Pancreas (tissue), 10 donors: ENCODE measurements around the gene GCNA. TPM values are rescaled to one million over a fixed set of nuclear protein-coding genes. Genes with fewer than 3 reads are reported as not detected.

Experiments
- ATAC-seq, 4 donors: fragments of 200-7000 bp; cut with Tn5 transposase; one replicate each; pipeline versions ENCODE4 v1.8.0 to v1.9.1; 2020; ENCODE audit warnings: mild to moderate bottlenecking in 4 of 4, moderate library complexity in 4 of 4
- DNase-seq, 6 donors: peaks; one replicate each; pipeline ENCODE4 v3.0.0-alpha.2; 2020
- FAIRE-seq: peaks from 2 replicates; lab custom pipeline; 2012; peaks lifted over from hg19 to GRCh38; lab: Jason Lieb, UNC
- H3K27ac ChIP-seq, 4 donors: fragments of 200-600 bp; sonication (generic); 1 replicate in 3 of 4; 2 replicates in 1 of 4; pipeline versions ENCODE4 v1.5.0 to v1.8.0; 2020
- H3K27me3 ChIP-seq, 4 donors: fragments of 200-600 bp; one replicate each; pipeline ENCODE4 v1.8.0; 2021
- H3K36me3 ChIP-seq, 3 donors: fragments of 200-600 bp; sonication (generic) in 1 of 3; one replicate each; pipeline versions ENCODE4 v1.5.0 to v1.8.0; 2020 to 2021
- H3K4me1 ChIP-seq, 3 donors: fragments of 200-600 bp; one replicate each; pipeline ENCODE4 v1.8.0; 2021
- H3K4me3 ChIP-seq, 4 donors: fragments of 200-600 bp; sonication (generic) in 2 of 4; one replicate each; pipeline versions ENCODE4 v1.5.0 to v1.8.0; 2020 to 2021
- H3K9me3 ChIP-seq, 4 donors: fragments of 200-600 bp; one replicate each; pipeline ENCODE4 v1.8.0; 2021
- WGBS, 2 donors: extraction: QIAGEN DNeasy Blood & Tissue Kit; methylation state at CpG; one replicate each; pipeline ENCODE4 v1.1.7; 2013; 5-methylcytosine and 5-hydroxymethylcytosine counted together
- intact Hi-C, 3 donors: fragments of 100-400 bp; cut with DNase I; formaldehyde crosslinking; loops; one replicate each; pipeline versions ENCODE4 v1.11.1 to v1.14.2; 2022
- polyA plus RNA-seq, 2 donors: library from polyadenylated mRNA; stranded (reverse); fragments of 200-250 nt; gene quantifications; one replicate each; pipeline ENCODE4 v1.2.3, GENCODE V29; 2013
- total RNA-seq, 6 donors: library from RNA; stranded (reverse); fragmentation: NEBNext Ultra II Directional in 4 of 6; extraction: Animal tissue kit (Norgen Biotek cat#: 25700) in 4 of 6; gene quantifications; one replicate each; pipeline versions ENCODE4 v1.2.1 to v1.2.4, GENCODE V29; 2021 to 2023
- TF ChIP-seq, protein P1 (sequence below), 4 donors: fragments of 200-600 bp; sonication (generic) in 3 of 4; IDR thresholded peaks; one replicate each; pipeline versions ENCODE4 v1.5.0 to v1.8.0; 2021; ENCODE audit warnings: antibody characterized with exemption in 4 of 4
- donor health status: healthy with polysubstance abuse.
- donor health status: DM: no; HTN: no; CAD: no; lungs with moderate emphysema.
- donor health status: DM: no; HTN: no; CAD: no.
- donor health status: control.
- donor health status: control.
- donor health status: Bipolar disorder and iron deficiency.
- donor health status: DM: yes; HTN: yes; CAD: no.
- donor health status: DM: no; HTN: no; CAD: no.
- donor health status: DM: no; HTN: no; CAD: no.
- donor health status: DM: yes; HTN: yes; CAD: no.

Gene GCNA
- total and polyA plus RNA-seq, 8 donors, result 0.63 to 3.1 (median 0.97) TPM

DNA sequence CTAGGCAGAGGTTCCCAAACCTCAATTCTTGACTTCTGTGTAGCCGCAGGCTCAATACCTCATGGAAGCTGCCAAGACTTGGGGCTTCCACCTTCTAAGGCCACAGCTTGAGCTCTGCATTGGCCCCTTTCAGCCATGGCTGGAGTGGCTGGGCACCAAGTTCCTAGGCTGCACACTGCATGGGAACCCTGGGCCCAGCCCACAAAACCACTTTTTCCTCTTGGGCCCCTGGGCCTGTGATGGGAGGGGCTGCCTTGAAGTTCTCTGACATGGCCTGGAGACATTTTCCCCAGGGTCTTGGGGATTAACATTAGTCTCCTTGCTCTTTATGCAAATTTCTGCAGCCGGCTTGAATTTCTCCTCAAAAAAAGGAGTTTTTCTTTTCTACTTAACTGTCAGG, 75.1 kb downstream of the GCNA start:
- WGBS, 2 donors, result 78 to 92% methylated on average over 2 of the region's 2 CpGs
- Histone ChIP-seq H3K4me1 (no peaks in the 10 kb centered on the region), H3K27me3 (peaks cover 0 to 18% (median 0%) of the 10 kb centered on the region in 4 donors), H3K4me3 (no peak overlapping the region), H3K36me3 (no peaks in the 10 kb centered on the region), H3K9me3 (no peaks in the 10 kb centered on the region), H3K27ac (no peak overlapping the region)
- no peak for FAIRE-seq
- no peak for ATAC-seq
- intact Hi-C loops, result no loop called here
- DNase-seq, result no peak
- TF ChIP-seq, protein P1, sequence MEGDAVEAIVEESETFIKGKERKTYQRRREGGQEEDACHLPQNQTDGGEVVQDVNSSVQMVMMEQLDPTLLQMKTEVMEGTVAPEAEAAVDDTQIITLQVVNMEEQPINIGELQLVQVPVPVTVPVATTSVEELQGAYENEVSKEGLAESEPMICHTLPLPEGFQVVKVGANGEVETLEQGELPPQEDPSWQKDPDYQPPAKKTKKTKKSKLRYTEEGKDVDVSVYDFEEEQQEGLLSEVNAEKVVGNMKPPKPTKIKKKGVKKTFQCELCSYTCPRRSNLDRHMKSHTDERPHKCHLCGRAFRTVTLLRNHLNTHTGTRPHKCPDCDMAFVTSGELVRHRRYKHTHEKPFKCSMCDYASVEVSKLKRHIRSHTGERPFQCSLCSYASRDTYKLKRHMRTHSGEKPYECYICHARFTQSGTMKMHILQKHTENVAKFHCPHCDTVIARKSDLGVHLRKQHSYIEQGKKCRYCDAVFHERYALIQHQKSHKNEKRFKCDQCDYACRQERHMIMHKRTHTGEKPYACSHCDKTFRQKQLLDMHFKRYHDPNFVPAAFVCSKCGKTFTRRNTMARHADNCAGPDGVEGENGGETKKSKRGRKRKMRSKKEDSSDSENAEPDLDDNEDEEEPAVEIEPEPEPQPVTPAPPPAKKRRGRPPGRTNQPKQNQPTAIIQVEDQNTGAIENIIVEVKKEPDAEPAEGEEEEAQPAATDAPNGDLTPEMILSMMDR (IDR thresholded peaks at IDR 0.05), result no peak

DNA sequence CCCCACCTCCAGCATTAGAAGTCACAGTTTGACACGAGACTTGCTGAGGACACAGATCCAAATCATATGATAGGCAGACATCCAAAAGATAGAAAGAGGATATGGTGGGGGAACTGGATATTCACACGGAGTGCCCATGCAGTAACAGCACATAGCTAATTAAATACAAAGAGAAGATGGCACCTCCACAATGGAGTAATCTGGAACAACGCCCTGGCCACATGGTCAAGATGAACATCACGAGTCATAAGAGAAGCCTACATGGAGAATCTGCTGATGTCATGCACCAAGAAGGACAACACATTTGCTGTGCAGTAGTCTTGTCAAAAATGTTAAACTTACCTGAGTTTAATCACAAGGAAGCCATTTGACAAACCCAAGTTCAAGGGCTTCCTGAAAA, 79.0 kb downstream of the GCNA start:
- TF ChIP-seq, protein P1 (IDR thresholded peaks at IDR 0.05), result no peak
- H3K9me3 ChIP-seq, result no peaks in the 10 kb centered on the region
- H3K27me3 ChIP-seq, result peaks cover 0 to 14% (median 0%) of the 10 kb centered on the region in 4 donors
- FAIRE-seq (no peak), ATAC-seq (no peak), DNase-seq (no peak)
- H3K4me3 ChIP-seq, result no peak overlapping the region
- no peaks in the 10 kb centered on the region for H3K4me1 ChIP-seq
- no peaks in the 10 kb centered on the region for H3K36me3 ChIP-seq
- intact Hi-C loops, result no loop called here
- WGBS, 2 donors, result 69 to 84% methylated on average over 4 of the region's 4 CpGs
- H3K27ac ChIP-seq, result no peak overlapping the region

DNA sequence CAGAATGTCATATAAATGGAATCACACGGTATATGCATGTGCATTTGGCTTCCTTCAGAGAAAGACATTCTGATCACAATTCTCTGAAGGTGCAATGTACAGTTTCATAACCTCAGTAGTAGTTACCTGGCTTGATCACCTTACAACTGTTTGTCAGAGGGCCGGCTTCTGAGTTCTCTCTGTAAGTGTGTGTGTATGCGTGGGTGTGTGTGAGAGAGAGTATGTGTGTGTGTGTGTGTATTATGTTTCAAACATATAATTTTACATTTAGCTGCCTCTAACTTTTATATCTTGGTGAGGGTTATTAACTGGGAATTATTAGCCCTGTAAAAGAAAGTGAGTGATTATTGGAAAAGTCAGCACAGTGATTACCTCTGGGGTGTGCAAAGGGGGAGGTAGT, 81.1 kb downstream of the GCNA start:
- H3K4me1 ChIP-seq, result no peaks in the 10 kb centered on the region
- H3K36me3 ChIP-seq, result no peaks in the 10 kb centered on the region
- ATAC-seq, result no peak
- no peak overlapping the region for H3K4me3 ChIP-seq
- H3K27me3 ChIP-seq, result peaks cover 0 to 7% (median 0%) of the 10 kb centered on the region in 4 donors
- H3K27ac ChIP-seq, result no peak overlapping the region
- TF ChIP-seq, protein P1 (IDR thresholded peaks at IDR 0.05), result no peak
- no peaks in the 10 kb centered on the region for H3K9me3 ChIP-seq
- no peak for FAIRE-seq
- 62 to 66% methylated on average over 3 of the region's 3 CpGs for WGBS, 2 donors
- no peak for DNase-seq
- intact Hi-C loops, result no loop called here

DNA sequence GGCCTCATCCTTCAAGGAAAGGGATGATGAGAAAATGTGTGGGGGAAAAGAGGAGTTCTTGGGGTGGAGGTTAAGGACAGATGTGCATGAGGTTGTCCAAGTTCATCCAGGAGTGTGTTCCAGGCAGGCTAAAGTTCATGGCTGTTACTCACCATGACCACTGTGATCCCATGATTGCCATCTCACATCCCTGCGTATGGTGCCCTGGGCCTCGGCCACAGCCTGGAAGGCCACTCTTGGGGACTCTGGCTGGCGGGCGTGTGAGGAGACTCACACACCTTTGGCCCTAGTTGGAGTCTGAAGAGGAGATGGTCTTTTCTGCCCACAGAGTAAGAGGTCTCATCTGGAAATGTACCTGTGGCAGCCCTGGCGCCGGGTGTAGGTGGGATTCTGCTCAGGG, 81.7 kb downstream of the GCNA start:
- no peaks in the 10 kb centered on the region for H3K36me3 ChIP-seq
- no peaks in the 10 kb centered on the region for H3K4me1 ChIP-seq
- peaks cover 0 to 7% (median 0%) of the 10 kb centered on the region in 4 donors for H3K27me3 ChIP-seq
- intact Hi-C loops, result no loop called here
- DNase-seq (no peak), FAIRE-seq (no peak), ATAC-seq (no peak)
- WGBS, 2 donors, result 78 to 91% methylated on average over 6 of the region's 6 CpGs
- no peak overlapping the region for H3K4me3 ChIP-seq
- H3K9me3 ChIP-seq, result no peaks in the 10 kb centered on the region
- TF ChIP-seq, protein P1 (IDR thresholded peaks at IDR 0.05), result no peak
- no peak overlapping the region for H3K27ac ChIP-seq

DNA sequence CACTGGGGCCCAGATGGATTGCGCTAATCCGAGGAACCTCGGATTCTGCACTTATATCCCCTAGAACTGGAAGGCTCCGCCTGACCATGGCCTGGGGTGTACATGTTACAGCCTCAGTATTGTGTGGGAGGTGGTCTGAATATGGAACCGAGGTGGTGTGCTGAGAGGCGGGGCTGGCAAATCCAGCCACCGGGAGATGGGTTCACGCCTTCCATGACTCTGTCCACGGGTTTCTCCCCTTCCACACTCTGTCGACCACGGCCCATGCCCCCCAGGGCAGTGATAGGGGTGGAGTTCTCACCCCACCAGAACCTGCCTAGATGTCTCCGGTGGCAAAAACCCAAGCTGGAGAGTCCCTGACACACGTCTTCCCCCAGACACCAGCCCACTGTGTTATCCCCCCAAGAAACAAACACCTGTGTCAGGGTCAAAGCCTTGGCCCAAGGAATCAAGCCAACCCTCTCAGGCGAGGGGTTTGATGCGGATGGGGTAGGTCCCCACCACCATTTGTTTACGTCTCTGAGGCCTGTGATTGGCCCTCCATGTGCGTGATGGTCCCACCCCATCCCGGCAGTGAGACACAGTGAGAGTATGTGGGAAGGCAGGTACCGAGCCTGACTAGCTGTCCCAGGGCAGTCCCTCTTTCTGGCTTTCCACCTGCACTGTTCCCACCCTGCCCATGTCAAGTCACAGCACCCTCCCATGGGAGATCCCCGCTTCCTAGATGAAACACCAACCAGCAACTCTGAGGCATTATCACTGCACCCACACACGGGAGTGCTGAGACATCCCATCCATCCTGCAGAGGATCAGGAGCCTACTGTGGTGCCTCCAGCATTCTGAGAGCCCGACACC, 82.6 kb downstream of the GCNA start:
- no peak for ATAC-seq
- 71 to 77% methylated on average over 21 of the region's 22 CpGs for WGBS, 2 donors
- DNase-seq, result no peak

More for the DNA sequence above, 82.6 kb downstream of the GCNA start:
- no peak overlapping the region for H3K4me3 ChIP-seq
- no peak overlapping the region for H3K27ac ChIP-seq
- H3K27me3 ChIP-seq, result peaks cover 0 to 7% (median 0%) of the 10 kb centered on the region in 4 donors
- no peaks in the 10 kb centered on the region for H3K9me3 ChIP-seq
- H3K36me3 ChIP-seq, result no peaks in the 10 kb centered on the region
- TF ChIP-seq, protein P1 (IDR thresholded peaks at IDR 0.05), result no peak
- no peaks in the 10 kb centered on the region for H3K4me1 ChIP-seq
- FAIRE-seq, result no peak
- intact Hi-C loops, result no loop called here
